Naive thymus-derived CD4-positive, alpha-beta T cell (primary cell): ENCODE measurements around the gene FIZ1. TPM values are rescaled to one million over a fixed set of nuclear protein-coding genes. Genes with fewer than 3 reads are reported as not detected.

Experiments
- ATAC-seq: fragments of 150-1000 bp; cut with Tn5 transposase; 2 replicates; pipeline ENCODE4 v1.10.0; 2021; ENCODE audit warnings: mild to moderate bottlenecking, moderate library complexity
- CTCF ChIA-PET: fragments of 350-600 bp; sonication (Branson Sonifier 250); formaldehyde crosslinking; loops from one replicate; lab custom pipeline; 2021; ENCODE audit warnings: antibody characterized with exemption; lab: Charles Lee
- POLR2A ChIA-PET: fragments of 350-600 bp; sonication (Branson Sonifier 250); formaldehyde crosslinking; loops from one replicate; lab custom pipeline; 2021; ENCODE audit warnings: antibody characterized with exemption, inconsistent platforms; lab: Charles Lee
- DNase-seq, 9 donors: peaks; one replicate each; pipeline versions ENCODE4 v3.0.0 to v3.0.0-alpha.2; 2020 to 2022; ENCODE audit warnings: mixed read lengths in 1 of 9
- H3K27ac ChIP-seq: one replicate; pipeline ENCODE4 v1.7.0; 2013; ENCODE audit warnings: mild to moderate bottlenecking, low read depth, low read length, moderate library complexity
- H3K27me3 ChIP-seq, 2 donors: one replicate each; pipeline ENCODE4 v1.7.0; 2013; ENCODE audit warnings: low read length in 2 of 2, mild to moderate bottlenecking in 2 of 2, moderate library complexity in 2 of 2; ENCODE audit not compliant: control insufficient read depth in 2 of 2, insufficient read depth in 2 of 2
- H3K36me3 ChIP-seq, 3 experiments: 1 replicate in 2 of 3; 2 replicates in 1 of 3; pipeline ENCODE4 v1.7.0; 2013; ENCODE audit warnings: low read length in 3 of 3, mild to moderate bottlenecking in 3 of 3, moderate library complexity in 1 of 3; ENCODE audit not compliant: insufficient read depth in 3 of 3, control insufficient read depth in 2 of 3
- H3K4me1 ChIP-seq, 2 donors: one replicate each; pipeline ENCODE4 v1.7.0; 2013; ENCODE audit warnings: low read length in 2 of 2, mild to moderate bottlenecking in 2 of 2, moderate library complexity in 1 of 2; ENCODE audit not compliant: control insufficient read depth in 2 of 2, insufficient read depth in 2 of 2
- H3K4me3 ChIP-seq: 2 replicates; pipeline ENCODE4 v1.7.0; 2013; ENCODE audit warnings: mild to moderate bottlenecking, low read length
- H3K9me3 ChIP-seq, 3 experiments: 1 replicate in 2 of 3; 2 replicates in 1 of 3; pipeline ENCODE4 v1.7.0; 2013; ENCODE audit warnings: low read length in 3 of 3; ENCODE audit not compliant: control insufficient read depth in 2 of 3
- H3K27ac Mint-ChIP-seq, 9 donors: one replicate each; pipeline ENCODE4 v1.8.0; 2020 to 2022; ENCODE audit warnings: mixed read lengths in 9 of 9, mild to moderate bottlenecking in 8 of 9, moderate library complexity in 5 of 9, inconsistent platforms in 2 of 9
- H3K27me3 Mint-ChIP-seq, 5 donors: one replicate each; pipeline ENCODE4 v1.8.0; 2021 to 2022; ENCODE audit warnings: mixed read lengths in 5 of 5, mild to moderate bottlenecking in 1 of 5
- H3K36me3 Mint-ChIP-seq, 5 donors: one replicate each; pipeline ENCODE4 v1.8.0; 2020 to 2022; ENCODE audit warnings: mixed read lengths in 5 of 5, mild to moderate bottlenecking in 3 of 5, inconsistent platforms in 1 of 5
- H3K4me1 Mint-ChIP-seq, 7 donors: one replicate each; pipeline ENCODE4 v1.8.0; 2020 to 2022; ENCODE audit warnings: mixed read lengths in 7 of 7, mild to moderate bottlenecking in 3 of 7, inconsistent platforms in 1 of 7
- H3K4me3 Mint-ChIP-seq, 10 donors: one replicate each; pipeline ENCODE4 v1.8.0; 2020 to 2022; ENCODE audit warnings: mild to moderate bottlenecking in 10 of 10, mixed read lengths in 10 of 10, moderate library complexity in 6 of 10, inconsistent platforms in 2 of 10
- H3K9me3 Mint-ChIP-seq, 11 donors: one replicate each; pipeline ENCODE4 v1.8.0; 2020 to 2022; ENCODE audit warnings: mixed read lengths in 11 of 11, mild to moderate bottlenecking in 4 of 11, inconsistent platforms in 1 of 11, moderate library complexity in 1 of 11
- intact Hi-C, 2 donors: fragments of 100-400 bp; cut with micrococcal nuclease; formaldehyde crosslinking; loops; one replicate each; pipeline ENCODE4 v1.15.1; 2023
- polyA plus RNA-seq, 2 donors: library from polyadenylated mRNA; unstranded; fragments of 300-500 nt; fragmentation: Illumina TruSeq; gene quantifications; one replicate each; pipeline ENCODE4 v1.2.3, GENCODE V29; 2021
- total RNA-seq, 6 experiments: library from RNA in 5 of 6; stranded (reverse) in 5 of 6; gene quantifications; 1 replicate in 5 of 6; 2 replicates in 1 of 6; pipeline ENCODE4 v1.2.3 and lab custom pipeline; 2021 to 2026

The FIZ1 gene
- total and polyA plus RNA-seq, 7 experiments from 2014 or later: 3.3 to 32.0 (median 10.6) TPM

- ChIA-PET CTCF (no interaction called here), POLR2A (interaction anchor here (2.3 to 3.4 kb wide), 2 partner anchors 9 to 11 kb away, joined by 8 to 44 read pairs; no protein-coding TSS in a partner anchor)
- no peaks in the 10 kb centered on the region for H3K27me3 Mint-ChIP-seq
- H3K4me3 ChIP-seq: no peak overlapping the region
- no peaks in the 10 kb centered on the region for H3K27me3 ChIP-seq
- no peak for ATAC-seq
- H3K4me1 ChIP-seq: peaks cover 0 to 12% of the 10 kb centered on the region in 2 donors
- H3K27ac Mint-ChIP-seq: peak overlapping the region in 1 of 9 donors; percentile 97
- H3K4me3 Mint-ChIP-seq: no peak overlapping the region
- H3K27ac ChIP-seq: no peak overlapping the region
- H3K9me3 ChIP-seq: no peaks in the 10 kb centered on the region
- peaks cover 13 to 24% (median 18%) of the 10 kb centered on the region in 7 donors for H3K4me1 Mint-ChIP-seq
- no peak for DNase-seq
- peaks cover 14 to 31% (median 29%) of the 10 kb centered on the region in 5 donors for H3K36me3 Mint-ChIP-seq
- H3K36me3 ChIP-seq: peaks cover 0 to 50% (median 0%) of the 10 kb centered on the region in 3 experiments
- intact Hi-C loops: no loop called here
- H3K9me3 Mint-ChIP-seq: peaks cover 0 to 7% (median 0%) of the 10 kb centered on the region in 11 donors
These were observed 1.8 kb downstream of the FIZ1 start for GRCh38 chr19:55597501-55597921.

DNA sequence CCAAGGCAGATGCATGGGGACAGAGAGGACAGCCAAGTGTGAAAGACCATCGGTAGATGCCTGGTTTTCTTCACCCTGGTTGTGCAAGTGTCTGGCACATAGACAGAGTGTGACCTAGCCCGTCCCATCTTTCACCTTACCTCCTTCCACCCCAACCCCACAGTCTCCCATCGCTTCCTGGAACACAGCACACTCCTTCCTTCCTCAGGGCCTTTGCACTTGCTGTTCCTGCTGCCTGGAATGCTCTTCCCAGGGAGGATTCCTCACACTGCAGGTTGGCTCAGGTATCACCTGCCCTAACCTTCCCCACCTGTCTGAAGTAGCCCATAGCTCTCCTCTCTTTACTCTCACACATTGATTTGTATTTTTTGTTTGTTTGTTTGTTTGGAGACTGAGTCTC, 3.0 kb downstream of the FIZ1 start:
- POLR2A ChIA-PET: interaction anchor here (2.3 kb wide), 1 partner anchor 10 kb away, joined by 8 read pairs; no protein-coding TSS in a partner anchor
- Histone ChIP-seq H3K27me3 (no peaks in the 10 kb centered on the region), H3K9me3 (no peaks in the 10 kb centered on the region), H3K36me3 (peaks cover 0 to 56% (median 0%) of the 10 kb centered on the region in 3 experiments), H3K4me3 (no peak overlapping the region), H3K4me1 (peaks cover 0 to 12% of the 10 kb centered on the region in 2 donors), H3K27ac (no peak overlapping the region)
- Mint-ChIP-seq H3K9me3 (peaks cover 0 to 7% (median 0%) of the 10 kb centered on the region in 11 donors), H3K27ac (peak overlapping the region in 2 of 9 donors; percentile 5 to 6), H3K4me1 (peaks cover 12 to 18% (median 13%) of the 10 kb centered on the region in 7 donors), H3K36me3 (peaks cover 14 to 35% (median 29%) of the 10 kb centered on the region in 5 donors), H3K27me3 (no peaks in the 10 kb centered on the region), H3K4me3 (no peak overlapping the region)
- intact Hi-C loops: no loop called here
- ATAC-seq (no peak), DNase-seq (no peak)
- CTCF ChIA-PET: no interaction called here

DNA sequence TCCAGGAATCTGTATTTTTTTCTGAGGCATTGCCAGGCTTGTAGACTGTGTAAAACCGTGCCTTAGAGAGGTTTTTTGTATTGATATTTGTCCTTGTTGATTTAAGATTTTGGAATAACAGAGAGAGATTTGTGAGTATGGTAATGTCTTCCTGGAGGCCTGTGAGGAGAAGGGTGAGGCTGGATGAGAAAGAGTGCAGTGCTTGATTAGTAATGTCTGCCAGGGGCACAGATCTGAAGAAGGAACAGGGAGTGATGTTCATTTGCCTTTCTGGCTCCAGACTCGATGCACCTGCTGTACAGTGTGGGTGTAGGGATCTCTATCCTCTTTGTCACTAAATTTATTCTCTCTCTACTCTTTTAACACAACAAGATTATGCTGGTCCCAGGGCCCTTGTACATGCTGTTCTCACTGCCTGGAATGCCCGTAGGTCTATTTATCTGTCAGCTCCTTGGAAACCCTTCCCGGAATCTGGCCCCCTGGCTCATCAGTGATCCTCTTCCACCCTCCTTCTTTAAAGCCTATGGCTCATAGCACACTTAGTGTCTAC, 4.2 kb downstream of the FIZ1 start:
- H3K4me1 Mint-ChIP-seq: peaks cover 6 to 13% (median 9%) of the 10 kb centered on the region in 7 donors
- ATAC-seq: no peak
- ChIA-PET CTCF (no interaction called here), POLR2A (interaction anchor here (0.6 to 2.3 kb wide), 2 partner anchors 12 to 119 kb away, joined by 3 to 8 read pairs; partner anchors contain the start of gene ZNF628)
- H3K27ac Mint-ChIP-seq: peak overlapping the region in 3 of 9 donors; percentile 2 to 38 (median 4)
- H3K36me3 Mint-ChIP-seq: peaks cover 14 to 37% (median 29%) of the 10 kb centered on the region in 5 donors
- no peak overlapping the region for H3K27ac ChIP-seq
- H3K4me1 ChIP-seq: peaks cover 0 to 6% of the 10 kb centered on the region in 2 donors
- DNase-seq: no peak
- H3K4me3 Mint-ChIP-seq: no peak overlapping the region
- intact Hi-C loops: no loop called here
- no peak overlapping the region for H3K4me3 ChIP-seq
- H3K9me3 ChIP-seq: no peaks in the 10 kb centered on the region
- no peaks in the 10 kb centered on the region for H3K27me3 Mint-ChIP-seq
- peaks cover 0 to 6% (median 0%) of the 10 kb centered on the region in 11 donors for H3K9me3 Mint-ChIP-seq
- H3K27me3 ChIP-seq: no peaks in the 10 kb centered on the region
- H3K36me3 ChIP-seq: peaks cover 0 to 56% (median 0%) of the 10 kb centered on the region in 3 experiments

- Mint-ChIP-seq H3K9me3 (peaks cover 0 to 3% (median 0%) of the 10 kb centered on the region in 11 donors), H3K4me1 (peaks cover 0 to 14% (median 5%) of the 10 kb centered on the region in 7 donors), H3K27ac (no peak overlapping the region), H3K4me3 (no peak overlapping the region), H3K36me3 (peaks cover 14 to 37% (median 25%) of the 10 kb centered on the region in 5 donors), H3K27me3 (no peaks in the 10 kb centered on the region)
- ChIA-PET POLR2A (interaction anchor here (1.3 kb wide), 1 partner anchor 33 kb away, joined by 3 read pairs; no protein-coding TSS in a partner anchor), CTCF (no interaction called here)
- intact Hi-C loops: no loop called here
- H3K4me3 ChIP-seq: no peak overlapping the region
- no peak overlapping the region for H3K27ac ChIP-seq
- ATAC-seq (no peak), DNase-seq (no peak)
- peaks cover 1 to 2% of the 10 kb centered on the region in 2 donors for H3K4me1 ChIP-seq
- no peaks in the 10 kb centered on the region for H3K9me3 ChIP-seq
- H3K27me3 ChIP-seq: no peaks in the 10 kb centered on the region
- peaks cover 0 to 49% (median 0%) of the 10 kb centered on the region in 3 experiments for H3K36me3 ChIP-seq
These were observed 6.1 kb downstream of the FIZ1 start for GRCh38 chr19:55593096-55593772.

DNA sequence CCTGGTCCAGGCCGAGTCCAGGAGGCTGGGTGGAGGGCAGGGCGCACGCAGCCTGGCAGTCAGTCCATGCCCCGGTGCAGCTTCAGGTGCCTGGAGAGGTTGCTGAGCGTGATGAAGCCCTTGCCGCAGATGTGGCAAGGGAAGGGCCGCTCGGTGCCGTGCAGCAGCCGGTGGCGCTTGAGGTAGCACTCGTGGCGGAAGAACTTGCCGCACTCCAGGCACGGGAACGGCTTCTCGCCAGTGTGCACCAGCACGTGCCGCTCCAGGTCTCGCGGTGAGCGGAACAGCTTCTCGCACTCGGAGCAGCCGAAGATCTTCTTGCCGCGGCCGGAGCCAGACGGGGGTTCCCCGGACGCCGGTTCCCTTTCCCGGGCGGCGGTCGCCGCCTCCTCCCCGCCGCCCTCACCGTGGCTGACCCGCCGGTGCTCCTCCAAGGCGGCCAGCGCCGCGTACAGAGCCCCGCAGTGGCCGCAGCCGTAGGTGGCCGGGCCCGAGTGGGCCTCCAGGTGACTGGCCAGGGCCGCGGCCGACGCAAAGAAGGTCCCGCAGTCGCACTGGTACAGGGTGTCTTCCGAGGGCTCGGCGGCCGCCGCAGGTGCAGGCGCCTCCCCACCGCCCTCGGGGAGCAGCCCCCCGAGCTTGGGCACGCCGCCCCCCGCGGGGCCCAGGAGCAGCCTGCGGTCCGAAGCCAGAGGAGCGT, 6.8 kb downstream of the FIZ1 start:
- peaks cover 14 to 37% (median 23%) of the 10 kb centered on the region in 5 donors for H3K36me3 Mint-ChIP-seq
- Histone ChIP-seq H3K36me3 (peaks cover 0 to 43% (median 0%) of the 10 kb centered on the region in 3 experiments), H3K9me3 (no peaks in the 10 kb centered on the region), H3K4me3 (no peak overlapping the region), H3K4me1 (peaks cover 3 to 6% of the 10 kb centered on the region in 2 donors), H3K27me3 (no peaks in the 10 kb centered on the region), H3K27ac (no peak overlapping the region)
- peaks cover 0 to 3% (median 0%) of the 10 kb centered on the region in 11 donors for H3K9me3 Mint-ChIP-seq
- CTCF ChIA-PET: no interaction called here
- DNase-seq (no peak), ATAC-seq (no peak)
- no peak overlapping the region for H3K27ac Mint-ChIP-seq
- peaks cover under 1 to 18% (median 4%) of the 10 kb centered on the region in 7 donors for H3K4me1 Mint-ChIP-seq
- H3K4me3 Mint-ChIP-seq: no peak overlapping the region
- no peaks in the 10 kb centered on the region for H3K27me3 Mint-ChIP-seq
- intact Hi-C loops: no loop called here
- POLR2A ChIA-PET: interaction anchor here (1.3 kb wide), 1 partner anchor 33 kb away, joined by 3 read pairs; no protein-coding TSS in a partner anchor

DNA sequence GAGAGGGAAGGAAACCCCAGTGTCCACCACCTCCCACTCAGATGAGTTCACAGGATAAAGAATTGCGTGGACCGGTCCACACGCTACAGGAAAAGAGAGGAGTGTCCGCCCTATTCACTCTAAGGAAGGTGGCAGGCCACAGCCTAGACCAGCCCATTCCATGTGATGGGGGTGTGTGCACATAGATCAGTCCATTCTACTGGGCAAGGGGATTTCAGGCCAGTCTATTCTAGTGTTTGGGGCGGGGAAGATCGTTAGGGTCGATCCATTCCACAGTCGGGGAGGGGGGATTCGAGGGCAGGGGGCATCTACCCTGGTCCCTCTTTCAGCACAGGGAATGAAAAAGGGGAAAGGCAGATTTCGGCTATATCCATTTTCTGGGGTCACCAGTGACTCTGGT, 7.8 kb downstream of the FIZ1 start:
- CTCF ChIA-PET: no interaction called here
- Histone ChIP-seq H3K27me3 (no peaks in the 10 kb centered on the region), H3K36me3 (peaks cover 0 to 34% (median 0%) of the 10 kb centered on the region in 3 experiments), H3K27ac (no peak overlapping the region), H3K9me3 (no peaks in the 10 kb centered on the region), H3K4me3 (no peak overlapping the region), H3K4me1 (peaks cover 10 to 14% of the 10 kb centered on the region in 2 donors)
- intact Hi-C loops: no loop called here
- DNase-seq (no peak), ATAC-seq (no peak)
- Mint-ChIP-seq H3K36me3 (peaks cover 14 to 31% (median 19%) of the 10 kb centered on the region in 5 donors), H3K27ac (peak overlapping the region in 1 of 9 donors; percentile 51), H3K4me1 (peaks cover 0 to 23% (median 9%) of the 10 kb centered on the region in 7 donors), H3K9me3 (peaks cover 0 to 3% (median 0%) of the 10 kb centered on the region in 11 donors), H3K27me3 (peaks cover 0 to 9% (median 0%) of the 10 kb centered on the region in 5 donors), H3K4me3 (no peak overlapping the region)
- POLR2A ChIA-PET: no interaction called here
